Measurements from ENCODE around the gene CTBS.

Gene CTBS

DNA sequence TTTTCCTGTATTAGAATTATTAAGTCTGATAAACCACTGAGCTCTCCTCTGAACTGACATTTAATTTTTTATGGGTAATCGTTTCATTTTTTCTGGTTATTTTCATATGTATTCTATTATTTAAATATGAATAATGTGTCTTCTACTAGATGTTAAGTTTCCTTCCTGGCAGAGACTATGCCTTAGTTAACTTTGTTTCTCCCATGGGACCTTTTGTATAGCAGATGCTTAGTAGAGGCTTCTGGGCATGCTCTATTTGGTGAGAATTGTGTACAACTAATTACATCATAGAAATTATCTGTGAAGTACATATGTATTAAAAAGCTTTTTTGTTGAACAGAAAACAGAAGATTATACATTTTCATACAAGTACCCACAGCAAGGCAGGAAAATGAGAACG lies 23.4 kb downstream of the CTBS start:
- DNase-seq (ENCODE audit: low spot score), result no peak
- ChIA-PET CTCF (interaction anchor here (0.5 to 0.6 kb wide), 2 partner anchors 51 to 61 kb away, joined by 3 read pairs; no protein-coding TSS in a partner anchor), POLR2A (ENCODE audit: low non-redundant PET) (no interaction called here)
- no peak overlapping the region for H3K27ac ChIP-seq
- no peak for TF ChIP-seq CTCF (conservative IDR thresholded peaks at IDR 0.05; ENCODE audit: low read depth)

GRCh38 chr1:84541679-84542078 lies 32.6 kb downstream of the CTBS start:
- no peak for DNase-seq (ENCODE audit: low spot score)
- no peak for TF ChIP-seq CTCF (conservative IDR thresholded peaks at IDR 0.05; ENCODE audit: low read depth)
- H3K27ac ChIP-seq, result no peak overlapping the region
- CTCF ChIA-PET, result interaction anchor here (0.6 to 1.0 kb wide), 2 partner anchors 10 to 400 kb away, joined by 3 read pairs; no protein-coding TSS in a partner anchor
- POLR2A ChIA-PET (ENCODE audit: low non-redundant PET), result no interaction called here

DNA sequence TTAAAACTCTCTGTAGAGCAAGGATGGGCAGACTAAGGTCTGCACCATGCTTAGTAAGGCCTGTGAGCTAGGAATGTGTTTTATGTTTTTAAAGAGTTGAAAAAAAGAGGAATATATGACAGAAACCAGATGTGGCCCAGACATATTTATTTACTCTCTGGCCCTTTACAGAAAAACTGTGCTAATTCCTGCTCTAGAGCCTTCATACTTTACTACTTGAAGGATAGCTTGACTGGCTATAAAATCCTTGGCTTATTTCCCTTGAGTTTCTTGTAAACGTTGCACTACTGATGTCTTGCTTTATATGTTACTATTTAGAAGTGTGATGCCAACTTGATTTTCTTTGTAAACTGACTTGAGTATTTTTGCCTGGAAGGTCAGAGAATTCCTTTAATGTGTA lies 33.5 kb downstream of the CTBS start:
- no peak overlapping the region for H3K27ac ChIP-seq
- no peak for DNase-seq (ENCODE audit: low spot score)
- ChIA-PET POLR2A (ENCODE audit: low non-redundant PET) (no interaction called here), CTCF (interaction anchor here (0.5 kb wide), 1 partner anchor 116 kb away, joined by 3 read pairs; no protein-coding TSS in a partner anchor)
- TF ChIP-seq CTCF (conservative IDR thresholded peaks at IDR 0.05; ENCODE audit: low read depth), result no peak

DNA sequence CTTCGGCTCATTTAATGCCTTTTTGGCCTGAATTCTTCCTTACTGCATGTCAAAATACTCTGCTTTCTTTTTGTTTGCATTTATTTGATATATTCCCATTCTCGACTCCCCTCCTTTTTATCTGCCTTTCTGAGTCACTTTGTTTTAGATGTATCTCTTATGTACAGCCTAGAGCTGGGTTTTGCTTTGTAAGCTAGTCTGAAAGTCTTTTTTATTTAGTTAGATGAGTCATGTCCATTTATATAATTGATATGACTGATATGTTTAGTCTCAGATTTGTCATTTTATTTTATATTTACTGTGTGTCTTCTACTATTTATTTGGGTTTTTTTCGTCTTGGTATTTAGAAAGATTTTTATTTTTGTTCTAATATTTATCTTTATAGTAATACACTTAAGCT lies 34.3 kb downstream of the CTBS start:
- POLR2A ChIA-PET (ENCODE audit: low non-redundant PET), result no interaction called here
- CTCF ChIA-PET, result no interaction called here
- no peak overlapping the region for H3K27ac ChIP-seq
- no peak for DNase-seq (ENCODE audit: low spot score)
- TF ChIP-seq CTCF (conservative IDR thresholded peaks at IDR 0.05; ENCODE audit: low read depth), result no peak

DNA sequence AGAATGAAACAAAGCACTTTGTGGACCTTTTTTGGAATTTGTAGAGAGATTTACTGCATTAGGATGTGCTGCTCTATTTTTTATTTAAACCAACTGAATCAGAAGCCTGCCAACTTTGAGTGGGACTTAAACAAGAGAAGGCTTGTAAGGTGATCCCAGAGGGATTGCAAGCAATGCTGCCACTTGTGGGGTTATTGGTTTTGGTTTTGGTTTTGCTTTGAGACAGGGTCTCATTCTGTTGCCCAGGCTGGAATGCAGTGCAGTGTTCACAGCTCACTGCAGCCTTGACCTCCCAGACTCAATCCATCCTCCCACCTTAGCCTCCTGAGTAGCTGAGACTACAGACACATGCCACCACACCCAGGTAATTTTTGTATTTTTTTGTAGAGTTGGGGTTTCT lies 35.6 kb downstream of the CTBS start:
- POLR2A ChIA-PET (ENCODE audit: low non-redundant PET), result no interaction called here
- CTCF ChIA-PET, result no interaction called here
- TF ChIP-seq CTCF (conservative IDR thresholded peaks at IDR 0.05; ENCODE audit: low read depth), result no peak
- H3K27ac ChIP-seq, result no peak overlapping the region
- DNase-seq (ENCODE audit: low spot score), result no peak

DNA sequence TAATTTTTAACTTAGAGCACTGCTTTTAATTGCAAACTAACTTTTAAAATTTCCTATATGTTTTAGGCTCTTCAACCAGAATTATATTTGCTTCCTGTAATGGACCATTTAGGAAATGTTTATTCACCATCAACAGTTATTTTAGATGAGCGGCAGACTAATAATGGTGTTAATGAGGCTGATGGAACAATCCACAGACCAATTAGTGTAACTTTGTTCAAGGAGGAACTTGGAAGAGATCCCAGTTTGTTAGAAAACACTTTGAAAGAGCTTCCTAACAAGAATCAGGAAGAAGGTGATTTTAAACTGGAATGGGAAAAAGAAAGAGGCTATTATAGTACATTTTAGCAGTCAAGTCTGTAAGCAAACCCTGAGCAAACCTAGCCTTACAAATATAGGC lies 48.5 kb downstream of the CTBS start:
- ChIA-PET POLR2A (ENCODE audit: low non-redundant PET) (no interaction called here), CTCF (no interaction called here)
- no peak for DNase-seq (ENCODE audit: low spot score)
- TF ChIP-seq CTCF (conservative IDR thresholded peaks at IDR 0.05; ENCODE audit: low read depth), result no peak
- H3K27ac ChIP-seq, result no peak overlapping the region

DNA sequence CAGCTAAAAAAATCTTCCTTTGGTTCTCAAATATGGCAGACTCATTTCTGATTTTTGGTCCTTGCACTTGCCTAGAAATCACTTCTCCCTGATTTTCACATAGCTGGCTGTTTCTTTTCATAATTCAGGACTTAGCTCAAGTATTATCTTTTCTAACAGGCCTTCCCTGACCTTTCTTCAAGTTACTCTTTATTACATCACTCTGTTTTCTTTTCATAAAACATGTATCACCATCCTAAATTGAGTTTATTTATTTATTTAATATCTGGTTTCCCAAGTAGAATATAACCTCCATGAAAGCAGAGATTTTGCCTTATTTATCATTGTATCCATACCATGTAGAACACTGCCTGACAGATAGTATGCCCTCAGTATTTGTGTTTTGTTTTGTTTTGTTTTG lies 49.6 kb downstream of the CTBS start:
- H3K27ac ChIP-seq, result no peak overlapping the region
- POLR2A ChIA-PET (ENCODE audit: low non-redundant PET), result no interaction called here
- no peak for DNase-seq (ENCODE audit: low spot score)
- CTCF ChIA-PET, result no interaction called here
- TF ChIP-seq CTCF (conservative IDR thresholded peaks at IDR 0.05; ENCODE audit: low read depth), result no peak
